HFFc6 (cell line): Measurements from ENCODE around the gene MGAT5. TPM values are rescaled to one million over a fixed set of nuclear protein-coding genes. Genes with fewer than 3 reads are reported as not detected.

Experiments
- DNase-seq: peaks from one replicate; pipeline ENCODE4 v3.0.0-alpha.2; 2018
- H3K27ac Mint-ChIP-seq: 2 replicates; pipeline ENCODE4 v1.8.0; 2020; ENCODE audit warnings: mild to moderate bottlenecking, mixed read lengths
- H3K27me3 Mint-ChIP-seq: 2 replicates; pipeline ENCODE4 v1.8.0; 2021; ENCODE audit warnings: mild to moderate bottlenecking, moderate library complexity, mixed read lengths; ENCODE audit not compliant: insufficient read depth
- H3K36me3 Mint-ChIP-seq: 2 replicates; pipeline ENCODE4 v1.8.0; 2021; ENCODE audit warnings: low read depth, mixed read lengths
- H3K4me1 Mint-ChIP-seq: 2 replicates; pipeline ENCODE4 v1.8.0; 2020; ENCODE audit warnings: low read depth, mixed read lengths
- H3K4me3 Mint-ChIP-seq: 2 replicates; pipeline ENCODE4 v1.8.0; 2020; ENCODE audit warnings: mild to moderate bottlenecking, moderate library complexity, mixed read lengths
- H3K9me3 Mint-ChIP-seq: 2 replicates; pipeline ENCODE4 v1.8.0; 2020; ENCODE audit warnings: mild to moderate bottlenecking, mixed read lengths
- CTCF ChIP-seq: fragments of 200-600 bp; sonication (generic); IDR thresholded peaks from 2 replicates; pipeline ENCODE4 v1.5.0; 2021; ENCODE audit warnings: antibody characterized with exemption, mild to moderate bottlenecking
- total RNA-seq, 6 experiments: library from RNA; stranded (reverse); fragmentation: NEBNext Ultra II Directional; extraction: Animal tissue kit (Norgen Biotek cat#: 25700); gene quantifications; 2 replicates in 1 of 6; 3 replicates in 5 of 6; pipeline ENCODE4 v1.2.3, GENCODE V29; 2021

MGAT5 gene
- total RNA-seq, 6 experiments from 2014 or later: 104 to 129 (median 113) TPM

- Mint-ChIP-seq H3K27me3 (peaks cover 7% of the 10 kb centered on the region), H3K4me1 (peaks cover 5% of the 10 kb centered on the region; the same call in 1 of the 2 replicates)
Observed at GRCh38 chr2:134455426-134455825, 201.6 kb downstream of the MGAT5 start.

GRCh38 chr2:134457353-134457752 lies 203.5 kb downstream of the MGAT5 start:
- DNase-seq: no peak
- Mint-ChIP-seq H3K4me3 (no peak overlapping the region), H3K27ac (no peak overlapping the region), H3K9me3 (no peaks in the 10 kb centered on the region), H3K36me3 (no peaks in the 10 kb centered on the region; the same call in 1 of the 2 replicates), H3K27me3 (peaks cover 13% of the 10 kb centered on the region), H3K4me1 (peaks cover 8% of the 10 kb centered on the region)
- no peak for TF ChIP-seq CTCF

More at GRCh38 chr2:134455426-134455825, 201.6 kb downstream of the MGAT5 start:
- no peak overlapping the region for H3K4me3 Mint-ChIP-seq
- no peaks in the 10 kb centered on the region; the same call in 1 of the 2 replicates for H3K36me3 Mint-ChIP-seq
- TF ChIP-seq CTCF: no peak
- no peaks in the 10 kb centered on the region for H3K9me3 Mint-ChIP-seq
- DNase-seq: no peak
- H3K27ac Mint-ChIP-seq: no peak overlapping the region

GRCh38 chr2:134457765-134458472 lies 204.0 kb downstream of the MGAT5 start:
- peaks cover 8% of the 10 kb centered on the region for H3K4me1 Mint-ChIP-seq
- peaks cover 16% of the 10 kb centered on the region for H3K27me3 Mint-ChIP-seq
- 0 out of 2 replicates have a peak, but pooled peaks have one; percentile 5 for TF ChIP-seq CTCF
- H3K36me3 Mint-ChIP-seq: no peaks in the 10 kb centered on the region; the same call in 1 of the 2 replicates
- DNase-seq: no peak
- no peak overlapping the region for H3K4me3 Mint-ChIP-seq
- no peaks in the 10 kb centered on the region for H3K9me3 Mint-ChIP-seq
- H3K27ac Mint-ChIP-seq: no peak overlapping the region

GRCh38 chr2:134458473-134458853 lies 204.6 kb downstream of the MGAT5 start:
- no peaks in the 10 kb centered on the region for H3K9me3 Mint-ChIP-seq
- H3K4me3 Mint-ChIP-seq: no peak overlapping the region
- H3K27ac Mint-ChIP-seq: no peak overlapping the region
- no peak for TF ChIP-seq CTCF
- no peaks in the 10 kb centered on the region; the same call in 1 of the 2 replicates for H3K36me3 Mint-ChIP-seq
- H3K4me1 Mint-ChIP-seq: peaks cover 8% of the 10 kb centered on the region
- DNase-seq: no peak
- H3K27me3 Mint-ChIP-seq: peaks cover 20% of the 10 kb centered on the region

GRCh38 chr2:134458950-134459349 lies 205.1 kb downstream of the MGAT5 start:
- Mint-ChIP-seq H3K4me3 (no peak overlapping the region), H3K36me3 (no peaks in the 10 kb centered on the region; the same call in 1 of the 2 replicates), H3K4me1 (peaks cover 8% of the 10 kb centered on the region), H3K27me3 (peaks cover 25% of the 10 kb centered on the region), H3K9me3 (no peaks in the 10 kb centered on the region), H3K27ac (no peak overlapping the region)
- no peak for DNase-seq
- no peak for TF ChIP-seq CTCF
